Stimulated activated CD8-positive, alpha-beta memory T cell treated with anti-CD3 and anti-CD28 coated beads, Interleukin-2, amount 100 ng/mL, for 1 hour (primary cell): ENCODE measurements around the gene CDC42SE2.
A peak's percentile ranks its signal among the peaks of the same experiment; 100 is the strongest.
"Not testable (repeated sequence)": the region's sequence is repeated elsewhere in the genome, so short reads cannot be mapped to it uniquely, and the experiment has no call there.

Experiments
- DNase-seq, 2 donors: peaks; one replicate each; pipeline ENCODE4 v3.0.0-alpha.2; 2020; ENCODE audit warnings: low read depth in 2 of 2

CDC42SE2 gene

GRCh38 chr5:131389869-131390265, 126.0 kb downstream of the CDC42SE2 start:
- no peak for DNase-seq

GRCh38 chr5:131392466-131393095, 128.7 kb downstream of the CDC42SE2 start:
- DNase-seq, result no peak

- DNase-seq, result no peak
Measured at GRCh38 chr5:131393498-131393968, 129.7 kb downstream of the CDC42SE2 start.

DNA sequence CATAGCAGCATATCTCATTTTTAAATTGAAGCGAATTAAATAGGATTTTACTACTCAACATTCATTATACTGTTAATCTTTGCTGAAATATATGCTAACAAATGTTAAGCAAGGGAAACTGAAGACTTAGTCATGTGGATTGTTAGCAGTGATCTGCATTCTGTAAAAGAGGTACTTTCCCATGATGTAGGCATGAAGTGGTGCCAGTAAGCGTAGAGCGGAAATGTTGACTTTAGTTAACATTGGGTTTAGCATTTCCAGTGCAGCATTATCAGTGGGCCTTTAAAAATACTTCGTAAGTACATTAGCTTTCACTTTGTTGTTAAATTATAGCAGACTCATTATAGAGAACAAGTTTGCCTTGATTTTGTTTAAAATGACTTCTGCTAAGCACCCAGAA, 130.3 kb downstream of the CDC42SE2 start:
- DNase-seq, result no peak

DNA sequence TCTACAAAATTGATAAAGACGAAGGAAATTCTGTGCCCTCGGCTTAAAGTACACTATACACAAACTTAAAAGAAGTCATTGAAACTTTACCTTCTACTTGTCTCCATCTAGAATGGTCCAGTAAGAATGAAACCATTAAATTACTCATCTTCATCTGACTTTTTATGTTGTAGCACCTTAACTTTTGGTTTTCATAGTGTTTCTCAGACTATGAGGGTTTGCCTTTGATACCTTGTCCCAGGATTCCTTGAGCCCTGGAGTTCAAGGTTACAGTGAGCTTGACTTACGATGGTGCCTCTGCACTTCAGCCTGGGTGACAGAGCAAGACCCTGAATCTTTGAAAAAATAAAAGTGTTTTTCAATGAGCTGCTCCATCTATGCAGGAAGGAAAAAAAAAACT, 132.2 kb downstream of the CDC42SE2 start:
- DNase-seq, result no peak

DNA sequence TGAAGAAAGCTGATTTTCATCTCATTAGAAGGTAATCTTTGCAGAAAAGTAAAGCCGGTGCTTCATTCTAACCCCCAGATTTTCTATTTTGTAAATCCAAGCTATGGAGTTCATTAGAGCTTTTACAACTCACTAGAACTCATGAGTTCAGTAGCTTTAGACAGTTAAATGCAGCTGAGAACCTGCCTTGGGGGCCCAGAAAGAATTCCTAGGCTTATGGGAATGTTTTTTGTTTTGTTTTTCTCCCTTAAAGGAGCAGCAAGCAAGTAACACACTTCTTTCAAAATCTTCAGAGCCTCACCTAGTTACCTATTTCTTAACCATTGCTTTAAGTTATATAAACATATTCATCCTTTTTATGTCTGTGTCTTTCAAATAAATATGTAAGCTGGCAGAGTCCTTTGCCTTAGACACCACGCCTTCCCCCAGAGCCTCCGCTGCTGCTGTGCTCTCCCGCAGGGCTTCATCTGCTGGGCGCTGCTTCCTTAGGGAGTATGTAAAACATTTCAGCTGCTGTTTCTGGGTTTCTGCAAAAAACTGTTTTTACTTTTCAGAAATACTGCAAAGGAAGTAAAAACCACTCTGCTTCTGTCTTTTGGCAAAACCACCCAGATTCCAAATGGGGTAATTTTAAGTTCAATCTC, 132.9 kb downstream of the CDC42SE2 start:
- no peak for DNase-seq

DNA sequence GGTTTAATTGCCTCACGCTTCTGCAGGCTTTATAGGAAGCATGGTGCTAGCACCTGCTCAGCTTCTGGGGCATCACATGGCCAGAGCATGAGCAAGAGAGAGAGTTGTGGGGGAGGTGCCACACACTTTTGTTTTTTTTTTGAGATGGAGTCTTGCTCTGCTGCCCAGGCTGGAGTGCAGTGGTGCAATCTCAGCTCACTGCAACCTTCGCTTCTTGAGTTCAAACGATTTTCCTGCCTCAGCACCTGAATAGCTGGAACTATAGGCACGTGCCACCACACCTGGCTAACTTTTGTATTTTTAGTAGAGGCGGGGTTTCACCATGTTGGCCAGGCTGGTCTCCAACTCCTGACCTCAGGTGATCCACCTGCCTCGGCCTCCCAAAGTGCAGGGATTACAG, 135.2 kb downstream of the CDC42SE2 start:
- not testable (repeated sequence) for DNase-seq

GRCh38 chr5:131400585-131400984, 136.7 kb downstream of the CDC42SE2 start:
- DNase-seq, result no peak

DNA sequence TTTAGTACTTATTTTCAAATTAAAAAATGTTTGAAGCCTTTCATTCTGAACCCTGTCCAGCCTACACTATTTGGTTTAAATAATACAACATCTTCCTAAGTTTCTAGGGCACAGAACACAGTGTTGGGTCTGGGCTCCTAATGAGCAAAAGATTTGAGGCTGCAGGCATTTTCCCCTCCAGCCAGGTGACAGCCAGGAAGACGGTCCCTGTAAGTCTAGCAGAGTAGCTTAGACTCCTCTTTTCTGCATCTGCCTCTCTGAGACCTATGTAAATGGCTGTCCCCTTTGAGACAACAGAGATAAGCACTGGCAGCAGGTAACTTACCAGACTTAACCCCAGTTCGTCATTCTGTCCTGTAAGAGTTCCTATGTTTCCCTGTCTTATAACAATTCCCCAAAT, 141.8 kb downstream of the CDC42SE2 start:
- DNase-seq, result no peak

DNA sequence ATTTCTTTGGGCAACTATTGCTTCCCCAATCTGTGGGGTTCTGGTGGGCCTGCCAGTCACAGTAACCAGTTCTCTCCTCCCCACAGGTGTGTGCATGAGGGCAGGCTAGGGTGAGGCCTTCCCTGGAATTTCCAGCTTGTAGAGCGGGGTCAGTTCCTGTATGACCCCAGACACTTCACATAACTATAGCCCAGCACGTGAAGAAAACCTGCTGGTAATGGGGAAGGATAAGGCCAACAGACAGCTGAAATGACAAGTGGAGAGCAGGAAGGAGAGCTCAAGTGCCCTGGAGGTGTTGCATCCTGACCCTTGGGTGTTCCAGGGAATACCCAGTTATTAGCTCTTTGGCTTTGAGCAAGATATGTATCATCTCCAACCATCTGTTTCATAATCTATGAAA, 142.2 kb downstream of the CDC42SE2 start:
- DNase-seq, result no peak

DNA sequence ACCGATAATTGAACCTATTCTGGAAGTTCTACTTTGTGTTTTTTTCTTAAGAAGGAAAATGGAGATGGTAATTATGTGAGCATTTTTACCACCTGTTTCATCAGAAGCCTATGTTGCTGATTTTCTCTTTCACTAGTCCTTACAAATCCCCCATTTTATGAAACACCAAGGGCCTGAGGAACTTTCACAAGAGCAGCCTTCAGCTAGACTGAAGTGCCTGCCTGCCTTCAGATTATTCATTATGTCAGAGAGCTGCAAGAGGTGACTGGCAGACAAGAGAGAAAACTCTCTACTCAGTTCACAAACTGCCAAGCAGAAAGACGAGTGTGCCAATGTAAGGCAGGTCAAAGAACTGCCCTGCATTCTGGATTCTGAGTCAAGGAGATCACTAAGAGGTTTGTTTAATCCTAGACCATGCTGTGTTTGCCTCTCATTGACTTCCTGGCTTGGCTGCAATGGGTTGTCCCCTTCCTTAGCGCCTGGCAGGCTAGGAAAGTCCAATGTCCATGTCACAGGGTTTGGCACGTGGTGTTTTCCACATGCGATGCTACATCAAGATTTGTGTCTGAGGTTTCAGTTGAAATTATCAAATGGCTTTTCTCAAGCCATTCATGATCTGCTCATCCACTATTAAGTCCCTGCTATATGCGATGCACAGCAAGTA, 143.3 kb downstream of the CDC42SE2 start:
- DNase-seq, result no peak

DNA sequence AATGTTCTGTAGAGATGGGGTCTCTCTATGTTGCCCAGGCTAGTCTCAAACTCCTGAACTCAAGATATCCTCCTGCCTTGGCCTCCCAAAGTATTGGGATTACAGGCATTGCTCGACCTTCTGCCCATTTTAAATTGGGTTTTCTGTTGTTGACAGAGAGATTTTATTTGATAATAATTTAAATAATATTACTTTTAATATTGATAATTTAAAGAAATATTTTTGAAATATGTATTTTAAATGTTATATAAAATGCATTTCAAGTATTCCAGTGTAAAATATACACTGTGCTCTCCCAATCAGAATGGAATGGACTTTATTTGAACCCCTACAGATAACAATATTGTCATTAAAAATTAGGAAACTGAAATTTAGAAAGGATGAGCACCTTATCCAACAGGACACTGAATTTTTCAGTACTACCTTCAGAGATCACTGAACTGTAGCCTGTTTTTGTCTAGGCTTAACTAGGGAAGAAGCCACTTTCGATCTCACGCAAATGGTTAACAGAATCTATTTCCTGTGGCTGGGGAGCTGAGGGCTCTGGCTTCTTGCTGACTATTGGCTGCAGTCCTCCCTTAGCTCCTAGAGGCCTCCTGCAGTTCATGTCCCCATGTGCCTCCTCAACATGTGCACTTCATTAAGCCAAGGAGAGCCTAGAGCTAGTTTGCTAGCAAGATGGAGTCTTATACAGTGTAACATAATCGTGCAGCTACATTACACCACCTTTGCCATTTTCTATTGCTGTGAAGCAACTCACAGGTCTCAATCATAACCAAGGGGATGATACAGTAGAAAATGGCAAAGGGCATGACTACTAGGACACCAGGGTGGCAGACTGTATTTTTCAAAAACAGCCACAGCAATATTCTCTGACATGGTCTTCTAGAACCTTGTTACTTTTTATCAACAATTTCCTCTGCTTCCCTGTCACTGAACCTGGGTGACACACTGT, 150.0 kb downstream of the CDC42SE2 start:
- DNase-seq, result no peak

DNA sequence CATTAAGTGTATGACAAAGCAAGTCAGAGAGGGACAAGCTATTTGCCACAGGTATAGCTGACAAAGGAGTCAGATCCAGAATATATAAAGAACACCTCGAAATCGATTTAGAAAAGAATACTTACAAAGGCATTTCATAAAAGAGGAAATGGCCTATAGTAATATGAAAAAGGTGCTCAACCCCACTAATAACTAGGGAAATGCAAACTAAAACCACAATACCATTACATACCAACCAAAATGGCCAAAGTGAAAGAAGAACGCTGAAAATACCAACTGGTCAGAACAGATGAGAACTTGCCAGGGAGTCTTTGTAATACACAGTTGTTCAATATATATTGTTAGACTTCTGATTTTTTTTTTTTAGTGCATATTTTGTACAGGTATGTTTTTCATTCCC, 152.9 kb downstream of the CDC42SE2 start:
- no peak for DNase-seq

DNA sequence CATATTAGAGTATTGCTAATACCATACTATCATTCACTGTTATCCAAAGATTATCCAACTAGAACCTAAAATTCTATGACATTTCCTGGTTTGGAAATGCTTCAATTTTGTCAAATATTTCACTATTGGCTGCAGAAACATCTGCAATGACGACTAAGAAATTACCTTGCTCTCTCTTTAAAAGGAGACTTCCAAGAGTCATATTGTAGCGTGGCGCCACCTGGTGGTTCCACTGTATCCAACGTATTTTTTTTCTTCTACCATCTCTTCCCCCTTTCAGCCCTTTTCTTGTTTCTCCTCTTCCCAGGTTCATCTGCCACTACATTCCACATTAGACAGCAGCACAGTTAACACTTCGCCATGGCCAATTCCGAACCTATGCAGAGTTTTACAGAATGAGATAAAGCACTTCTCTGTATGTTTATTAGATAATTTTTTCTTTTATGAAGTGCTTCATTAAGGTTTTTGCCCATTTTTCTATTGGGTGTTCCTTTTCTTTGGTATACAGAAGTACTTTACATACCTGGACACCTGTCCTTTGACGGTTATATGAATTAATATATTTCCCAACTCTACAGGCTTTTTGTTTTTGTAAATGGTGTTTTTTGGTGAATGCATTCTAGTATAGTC, 153.5 kb downstream of the CDC42SE2 start:
- DNase-seq, result peak; percentile 58 to 77

- DNase-seq, result no peak
Measured at GRCh38 chr5:131418846-131419245, 155.0 kb downstream of the CDC42SE2 start.

GRCh38 chr5:131419877-131420276, 156.0 kb downstream of the CDC42SE2 start:
- no peak for DNase-seq

GRCh38 chr5:131423056-131423455, 159.2 kb downstream of the CDC42SE2 start:
- DNase-seq, result no peak

- DNase-seq, result no peak
Measured at GRCh38 chr5:131426011-131426410, 162.2 kb downstream of the CDC42SE2 start.

- DNase-seq, result no peak
Measured at GRCh38 chr5:131430794-131431193, 166.9 kb downstream of the CDC42SE2 start.

DNA sequence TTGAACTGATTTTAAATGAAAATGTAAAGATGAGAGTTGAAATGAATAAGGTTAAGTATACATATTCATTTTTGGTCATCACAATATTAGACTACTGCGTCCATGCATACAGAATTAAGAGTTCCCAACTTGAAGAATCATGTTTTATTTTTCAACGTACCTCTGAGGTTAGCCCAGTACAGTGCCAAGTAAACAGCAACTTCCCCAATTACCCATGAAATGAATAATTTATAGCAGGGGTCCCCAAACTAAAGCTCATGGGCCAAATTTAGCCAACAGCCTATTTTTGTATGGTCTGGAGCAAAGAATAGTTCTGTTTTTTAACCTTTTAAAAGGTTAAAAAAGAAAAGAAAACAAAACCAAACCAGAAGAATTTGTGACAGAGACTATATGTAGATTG, 167.9 kb downstream of the CDC42SE2 start:
- DNase-seq, result no peak

GRCh38 chr5:131433109-131433508, 169.3 kb downstream of the CDC42SE2 start:
- DNase-seq, result no peak
